WERI-Rb-1 (cell line): ENCODE measurements around the gene OR2B3.

Experiments
- DNase-seq: peaks from one replicate; pipeline ENCODE4 v3.0.0-alpha.2; 2020
- H3K27ac ChIP-seq: fragments of 250-450 bp; sonication (Bioruptor Pico); 2 replicates; pipeline ENCODE4 v1.5.1; 2020; ENCODE audit warnings: mild to moderate bottlenecking, moderate library complexity
- H3K27me3 ChIP-seq: fragments of 250-450 bp; sonication (Bioruptor Pico); 2 replicates; pipeline ENCODE4 v1.5.1; 2021; ENCODE audit warnings: mild to moderate bottlenecking, low read depth, moderate library complexity; ENCODE audit not compliant: insufficient read depth, severe bottlenecking
- H3K36me3 ChIP-seq: fragments of 250-450 bp; sonication (Bioruptor Pico); 2 replicates; pipeline ENCODE4 v1.5.1; 2020; ENCODE audit warnings: mild to moderate bottlenecking, moderate library complexity
- H3K4me3 ChIP-seq: 2 replicates; pipeline ENCODE4 v1.5.1; 2011; ENCODE audit warnings: low read depth, mild to moderate bottlenecking, control low read depth, low read length
- H3K9me3 ChIP-seq: fragments of 250-450 bp; sonication (Bioruptor Pico); 2 replicates; pipeline ENCODE4 v1.5.1; 2021; ENCODE audit warnings: mild to moderate bottlenecking, moderate library complexity; ENCODE audit not compliant: severe bottlenecking
- TF ChIP-seq, protein P1 (sequence below): IDR thresholded peaks from 2 replicates; pipeline ENCODE4 v1.5.1; 2011; ENCODE audit warnings: low read depth, mild to moderate bottlenecking, control low read depth, inconsistent platforms, low read length

OR2B3 gene

DNA sequence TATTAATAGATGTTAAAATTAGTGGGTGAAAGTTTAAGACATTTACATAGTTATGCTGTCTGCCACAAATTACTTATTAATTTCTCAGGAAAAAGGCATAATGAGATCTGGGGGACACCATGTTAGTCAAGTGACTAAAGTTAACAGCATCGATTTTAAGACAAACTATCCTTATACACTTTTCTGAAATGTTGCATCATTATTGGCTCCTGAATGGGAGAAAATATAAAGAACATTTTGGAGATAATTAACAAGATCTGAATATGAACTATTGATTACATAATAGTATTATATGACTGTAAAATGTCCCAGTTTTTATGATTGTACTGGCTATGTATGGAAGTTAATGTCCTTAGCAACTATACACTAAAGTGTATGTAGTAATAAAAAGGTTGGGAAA is 7.9 kb downstream of the OR2B3 start:
- peaks cover 2% of the 10 kb centered on the region for H3K9me3 ChIP-seq
- DNase-seq: no peak
- no peak overlapping the region for H3K27ac ChIP-seq

DNA sequence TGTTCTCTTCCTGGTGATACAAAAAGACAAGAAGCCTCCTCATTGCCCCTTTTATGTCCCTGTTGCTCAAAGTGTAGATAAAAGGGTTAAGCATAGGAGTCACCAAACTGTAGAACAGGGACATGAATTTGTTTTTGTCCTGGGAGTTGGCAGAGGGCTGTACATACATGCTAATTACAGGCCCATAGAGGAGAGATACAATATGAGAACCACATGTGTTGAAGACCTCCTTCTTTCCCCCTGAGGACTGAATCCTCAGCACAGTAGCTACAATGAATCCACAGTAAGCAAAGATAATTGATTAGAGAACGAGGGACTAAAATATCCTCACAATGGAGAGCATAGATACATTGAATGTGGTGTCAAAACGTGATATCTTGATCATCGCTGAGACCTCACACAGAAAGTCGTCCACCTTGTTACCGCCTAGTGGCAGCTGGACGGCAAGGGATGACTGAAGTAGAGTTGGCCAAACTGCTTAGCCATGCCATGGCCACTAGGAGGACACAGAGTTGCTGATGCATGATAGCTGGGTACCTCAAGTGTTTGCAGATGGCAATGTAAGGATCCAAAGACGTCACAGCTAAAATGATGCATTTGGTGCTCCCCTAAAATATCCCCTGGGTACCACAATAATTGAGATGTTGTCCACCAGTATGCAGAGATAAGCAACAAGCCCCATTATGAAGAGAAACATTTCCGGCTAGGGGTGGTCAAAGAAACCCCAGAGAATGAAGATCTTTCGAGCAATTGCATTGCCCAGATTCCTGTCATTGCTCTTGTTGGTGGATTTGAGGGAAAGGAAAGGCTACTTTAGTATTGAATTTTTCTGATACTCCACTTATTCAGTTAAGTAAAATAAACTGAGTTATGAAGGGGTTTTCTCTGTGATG is 15.0 kb downstream of the OR2B3 start:
- peak; percentile 69 for DNase-seq
- Histone ChIP-seq H3K36me3 (no peaks in the 10 kb centered on the region), H3K27me3 (peaks cover 72% of the 10 kb centered on the region), H3K9me3 (no peaks in the 10 kb centered on the region), H3K4me3 (no peak overlapping the region), H3K27ac (no peak overlapping the region)
- TF ChIP-seq, protein P1, sequence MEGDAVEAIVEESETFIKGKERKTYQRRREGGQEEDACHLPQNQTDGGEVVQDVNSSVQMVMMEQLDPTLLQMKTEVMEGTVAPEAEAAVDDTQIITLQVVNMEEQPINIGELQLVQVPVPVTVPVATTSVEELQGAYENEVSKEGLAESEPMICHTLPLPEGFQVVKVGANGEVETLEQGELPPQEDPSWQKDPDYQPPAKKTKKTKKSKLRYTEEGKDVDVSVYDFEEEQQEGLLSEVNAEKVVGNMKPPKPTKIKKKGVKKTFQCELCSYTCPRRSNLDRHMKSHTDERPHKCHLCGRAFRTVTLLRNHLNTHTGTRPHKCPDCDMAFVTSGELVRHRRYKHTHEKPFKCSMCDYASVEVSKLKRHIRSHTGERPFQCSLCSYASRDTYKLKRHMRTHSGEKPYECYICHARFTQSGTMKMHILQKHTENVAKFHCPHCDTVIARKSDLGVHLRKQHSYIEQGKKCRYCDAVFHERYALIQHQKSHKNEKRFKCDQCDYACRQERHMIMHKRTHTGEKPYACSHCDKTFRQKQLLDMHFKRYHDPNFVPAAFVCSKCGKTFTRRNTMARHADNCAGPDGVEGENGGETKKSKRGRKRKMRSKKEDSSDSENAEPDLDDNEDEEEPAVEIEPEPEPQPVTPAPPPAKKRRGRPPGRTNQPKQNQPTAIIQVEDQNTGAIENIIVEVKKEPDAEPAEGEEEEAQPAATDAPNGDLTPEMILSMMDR: peak; percentile 99

More for the DNA sequence above, 7.9 kb downstream of the OR2B3 start:
- Histone ChIP-seq H3K27me3 (peaks cover 78% of the 10 kb centered on the region), H3K36me3 (no peaks in the 10 kb centered on the region), H3K4me3 (no peak overlapping the region)
- TF ChIP-seq, protein P1: no peak

DNA sequence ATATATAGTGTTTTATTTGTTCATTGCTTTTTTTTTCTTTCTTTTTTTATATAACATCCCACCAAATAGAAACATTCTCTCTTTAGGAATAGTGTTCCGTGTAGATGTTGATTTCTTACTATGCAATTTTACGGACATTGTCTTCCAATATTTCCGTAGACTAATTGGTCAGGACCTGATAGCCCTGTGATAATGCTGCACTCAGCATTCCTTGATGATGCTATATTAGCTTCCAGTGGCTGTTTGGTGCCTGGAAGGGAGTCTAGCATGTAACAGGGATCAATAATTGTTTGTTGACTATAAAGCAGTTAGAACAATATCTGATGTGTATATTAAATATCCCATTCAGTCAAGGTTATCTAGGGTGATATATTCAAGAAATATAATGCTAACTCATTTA is 35.4 kb downstream of the OR2B3 start:
- DNase-seq: no peak
- Histone ChIP-seq H3K27me3 (peaks cover 88% of the 10 kb centered on the region), H3K27ac (no peak overlapping the region), H3K4me3 (no peak overlapping the region), H3K9me3 (no peaks in the 10 kb centered on the region), H3K36me3 (no peaks in the 10 kb centered on the region)
- TF ChIP-seq, protein P1: no peak

DNA sequence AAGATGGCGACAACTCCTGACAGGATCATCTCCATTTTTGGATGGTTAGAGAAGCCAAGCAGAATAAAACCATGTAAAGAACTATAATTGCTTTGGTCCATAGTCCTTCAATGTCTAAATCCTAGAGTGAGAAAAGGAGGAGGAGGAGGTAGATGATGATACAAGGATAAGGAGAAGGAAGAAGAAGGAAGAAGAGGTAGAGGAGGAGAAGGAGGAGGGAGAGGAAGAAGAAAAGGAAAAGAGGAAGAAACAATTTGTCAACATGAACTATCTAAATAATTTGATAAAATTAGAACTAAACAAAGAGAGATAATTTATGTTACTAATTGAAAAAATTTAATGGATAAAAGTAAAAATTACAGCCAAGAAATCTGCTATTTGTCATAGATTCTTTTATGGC is 42.0 kb downstream of the OR2B3 start, which contains the start of gene OR2W1:
Gene OR2W1, minus strand, starts transcription at position 101 of the 400 bp plus-strand sequence. Its CDS starts 0 bp downstream, at position 101.
- no peak for DNase-seq
- Histone ChIP-seq H3K9me3 (peaks cover 5% of the 10 kb centered on the region), H3K27ac (no peak within 1 kb of the TSS), H3K27me3 (peaks cover 100% of the 10 kb centered on the region), H3K36me3 (no peaks in the 10 kb centered on the region), H3K4me3 (no peak within 1 kb of the TSS)
- TF ChIP-seq, protein P1: no peak
